ENCODE data around the gene MVD. TPM values are rescaled to one million over a fixed set of nuclear protein-coding genes. Genes with fewer than 3 reads are reported as not detected.

MVD gene
- total RNA-seq, 4 donors from 2014 or later = 36.8 to 107 (median 60.6) TPM

GRCh38 chr16:88634994-88635670, 27.8 kb downstream of the MVD start:
- H3K36me3 ChIP-seq = peaks cover 0 to 25% (median 0%) of the 10 kb centered on the region in 3 donors
- peaks cover 0 to 52% (median 27%) of the 10 kb centered on the region in 4 donors for H3K4me1 ChIP-seq
- H3K9me3 ChIP-seq = no peaks in the 10 kb centered on the region
- H3K27me3 ChIP-seq = no peaks in the 10 kb centered on the region
- peak overlapping the region; percentile 41 to 61 (median 53) for H3K4me3 ChIP-seq
- DNase-seq = no peak
- TF ChIP-seq POLR2A (IDR thresholded peaks at IDR 0.05) (no peak), CTCF (IDR thresholded peaks at IDR 0.05) (no peak)
- H3K27ac ChIP-seq = peak overlapping the region; percentile 60 to 87 (median 74)

DNA sequence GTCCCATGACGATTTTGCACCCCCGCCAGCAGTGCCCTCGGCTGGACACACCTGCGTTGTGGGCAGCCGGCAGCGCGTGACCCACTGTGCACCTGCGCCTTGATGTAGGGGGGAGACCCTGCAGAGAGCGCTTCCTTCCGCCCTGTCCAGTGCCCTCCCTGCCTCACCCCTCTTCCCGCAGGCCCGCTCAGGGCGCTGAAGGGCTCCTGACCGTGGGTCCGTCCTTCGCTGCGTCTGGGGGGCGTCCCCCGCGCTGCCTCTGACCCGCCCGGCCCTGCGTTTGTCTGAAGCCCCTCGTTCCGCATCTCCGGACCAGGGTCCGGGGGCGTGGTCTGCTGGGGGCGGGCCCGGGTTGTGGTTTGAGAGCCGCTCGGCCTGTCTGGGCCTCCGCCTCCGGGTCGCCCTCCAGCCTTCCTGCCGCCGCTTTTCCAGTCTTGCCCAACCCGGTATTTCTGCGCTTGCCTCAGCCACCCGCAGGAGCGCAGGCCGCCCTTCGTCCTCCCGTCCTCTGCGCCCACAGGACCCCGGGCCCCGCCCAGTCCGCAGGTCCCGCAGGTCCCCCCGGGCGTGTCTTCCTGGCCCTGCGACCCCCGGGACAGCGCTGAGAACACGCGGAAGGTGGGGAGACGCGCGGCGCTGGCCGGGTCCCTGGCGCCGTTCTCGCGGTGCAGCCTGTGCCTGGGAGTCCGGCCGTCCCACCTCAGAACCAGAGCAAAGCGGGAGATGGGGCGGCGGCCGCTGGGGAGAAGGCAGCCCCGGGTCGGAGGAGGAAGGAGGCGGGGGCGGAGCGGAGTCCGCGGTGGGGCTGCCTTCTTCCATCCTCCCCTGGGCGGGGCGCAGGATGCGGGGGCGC, 28.5 kb downstream of the MVD start:
- Histone ChIP-seq H3K4me3 (peak overlapping the region; percentile 41 to 61 (median 53)), H3K4me1 (peaks cover 0 to 44% (median 27%) of the 10 kb centered on the region in 4 donors)

DNA sequence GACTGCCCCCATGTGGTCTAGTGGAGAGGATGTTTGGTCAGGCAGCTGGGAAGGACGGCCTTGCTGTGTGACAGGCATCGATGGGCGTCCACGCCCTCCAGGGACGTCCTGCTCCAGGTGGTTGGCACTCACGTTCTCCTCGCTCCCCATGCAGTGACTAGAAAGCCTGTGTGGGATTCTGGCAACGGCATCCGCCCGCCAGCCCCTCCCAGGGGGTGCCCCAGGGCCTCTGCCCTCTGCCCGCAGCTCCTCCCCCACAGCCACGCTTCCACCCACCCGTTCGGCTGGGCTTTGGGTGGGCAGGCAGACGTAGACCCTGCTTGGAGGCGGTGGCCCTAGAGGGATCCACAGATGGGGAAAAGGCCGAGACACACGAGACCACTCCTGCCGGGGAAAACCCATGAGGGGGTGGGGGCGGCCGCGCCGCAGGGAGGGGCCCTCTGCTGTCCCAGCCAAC, 29.2 kb downstream of the MVD start:
- peak in 2 of 3 donors; percentile 61 to 80 for DNase-seq
- Histone ChIP-seq H3K4me3 (peak overlapping the region; percentile 41 to 61 (median 53)), H3K9me3 (no peaks in the 10 kb centered on the region), H3K36me3 (peaks cover 0 to 39% (median 0%) of the 10 kb centered on the region in 3 donors), H3K27me3 (no peaks in the 10 kb centered on the region), H3K4me1 (peaks cover 0 to 37% (median 22%) of the 10 kb centered on the region in 4 donors), H3K27ac (peak overlapping the region; percentile 60 to 87 (median 74))
- TF ChIP-seq CTCF (IDR thresholded peaks at IDR 0.05) = peak in 1 of 6 experiments; percentile 15
- no peak for TF ChIP-seq POLR2A (IDR thresholded peaks at IDR 0.05)

More for the DNA sequence above, 28.5 kb downstream of the MVD start:
- H3K9me3 ChIP-seq = no peaks in the 10 kb centered on the region
- H3K27ac ChIP-seq = peak overlapping the region; percentile 60 to 87 (median 74)
- no peak for TF ChIP-seq CTCF (IDR thresholded peaks at IDR 0.05)
- TF ChIP-seq POLR2A (IDR thresholded peaks at IDR 0.05) = no peak
- no peaks in the 10 kb centered on the region for H3K27me3 ChIP-seq
- H3K36me3 ChIP-seq = peaks cover 0 to 32% (median 0%) of the 10 kb centered on the region in 3 donors
- peak; percentile 69 to 93 (median 91) for DNase-seq

- Histone ChIP-seq H3K9me3 (no peaks in the 10 kb centered on the region), H3K36me3 (peaks cover 0 to 51% (median 0%) of the 10 kb centered on the region in 3 donors), H3K27ac (no peak overlapping the region), H3K27me3 (no peaks in the 10 kb centered on the region), H3K4me1 (peaks cover 0 to 27% (median 14%) of the 10 kb centered on the region in 4 donors), H3K4me3 (no peak overlapping the region)
- TF ChIP-seq CTCF (IDR thresholded peaks at IDR 0.05) (no peak), POLR2A (IDR thresholded peaks at IDR 0.05) (no peak)
- no peak for DNase-seq
These were observed 30.3 kb downstream of the MVD start for GRCh38 chr16:88632587-88632930.

DNA sequence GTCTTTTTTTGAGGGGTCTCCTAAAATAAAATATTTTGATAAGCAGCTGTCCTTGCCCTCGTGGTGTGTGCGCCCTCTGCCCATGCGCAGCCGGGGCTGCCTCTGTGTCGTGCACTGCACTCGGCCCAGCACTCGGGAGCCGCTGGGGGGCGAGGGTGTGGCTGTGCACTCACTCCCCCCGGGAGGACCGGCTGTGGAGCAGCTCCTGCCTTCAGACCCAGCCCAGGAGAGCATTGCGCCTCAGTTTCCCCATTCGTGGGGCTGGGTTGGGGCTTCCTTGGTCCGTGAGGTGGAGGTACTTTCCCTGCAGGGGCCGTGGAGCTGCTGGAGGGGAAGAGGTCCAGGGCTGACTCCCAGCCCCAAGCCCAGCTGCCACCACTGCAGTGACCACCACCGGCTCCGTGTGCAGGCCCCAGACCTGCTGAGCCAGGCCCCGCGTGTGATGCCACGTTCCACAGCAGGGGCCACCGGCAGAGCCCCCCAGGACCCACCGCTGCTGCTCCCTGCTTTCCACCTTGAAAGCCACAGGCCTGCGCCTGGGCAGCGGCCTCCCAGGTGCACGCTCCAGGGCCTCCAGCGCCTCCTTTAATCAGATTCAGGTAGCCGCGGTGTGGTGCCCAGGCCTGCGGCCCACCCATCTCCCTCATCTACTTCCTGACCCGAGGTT, 30.8 kb downstream of the MVD start:
- Histone ChIP-seq H3K36me3 (peaks cover 0 to 56% (median 0%) of the 10 kb centered on the region in 3 donors), H3K4me3 (no peak overlapping the region), H3K27ac (no peak overlapping the region), H3K27me3 (no peaks in the 10 kb centered on the region), H3K4me1 (peaks cover 0 to 25% (median 14%) of the 10 kb centered on the region in 4 donors), H3K9me3 (no peaks in the 10 kb centered on the region)
- no peak for DNase-seq
- TF ChIP-seq POLR2A (IDR thresholded peaks at IDR 0.05) (no peak), CTCF (IDR thresholded peaks at IDR 0.05) (no peak)
